AG04450 (cell line): ENCODE results near the gene ACYP2. TPM values are rescaled to one million over a fixed set of nuclear protein-coding genes. Genes with fewer than 3 reads are reported as not detected.

Source experiments
- CTCF ChIA-PET: fragments of 300-600, 350-600 bp; formaldehyde crosslinking; extraction: SDS; loops from one replicate; lab custom pipeline; 2022; ENCODE audit warnings: antibody characterized with exemption, inconsistent platforms; lab: Charles Lee
- POLR2A ChIA-PET: fragments of 350-600 bp; formaldehyde crosslinking; extraction: SDS; loops from one replicate; lab custom pipeline; 2021; ENCODE audit warnings: antibody characterized with exemption, inconsistent platforms; lab: Yijun Ruan, JAX
- DNase-seq: peaks from one replicate; pipeline ENCODE4 v3.0.0-alpha.2; 2011; ENCODE audit warnings: low read depth, low spot score
- H3K27ac ChIP-seq: one replicate; pipeline ENCODE4 v1.5.1; 2012; ENCODE audit warnings: low read depth, low read length, control low read depth
- H3K27me3 ChIP-seq: one replicate; pipeline ENCODE4 v1.6.0; 2012; ENCODE audit warnings: low read length; ENCODE audit not compliant: control insufficient read depth, insufficient read depth
- H3K4me3 ChIP-seq: 2 replicates; pipeline ENCODE4 v1.5.1; 2011; ENCODE audit warnings: mild to moderate bottlenecking, low read depth, low read length, control low read depth
- H3K9me3 ChIP-seq: 2 replicates; pipeline ENCODE4 v1.5.1; 2012; ENCODE audit warnings: low read length; ENCODE audit not compliant: control insufficient read depth, insufficient read depth
- CTCF ChIP-seq: IDR thresholded peaks from 2 replicates; pipeline ENCODE4 v1.5.1; 2011; ENCODE audit warnings: low read depth, low read length, control low read depth, inconsistent platforms
- polyA plus RNA-seq: library from polyadenylated mRNA; depleted of rRNA; stranded (reverse); fragments of >200 nt; gene quantifications from 2 replicates; pipeline ENCODE4 v1.2.3, GENCODE V29; 2011; rRNA removed
- small RNA-seq: library from RNA; depleted of rRNA; stranded (forward); fragments of <200 nt; gene quantifications from one replicate; pipeline ENCODE3, GENCODE V24; 2012; ENCODE audit warnings: low read depth; ENCODE audit not compliant: insufficient read length

Gene ACYP2
- polyA plus RNA-seq, 1 experiment, result 8.1 TPM

DNA sequence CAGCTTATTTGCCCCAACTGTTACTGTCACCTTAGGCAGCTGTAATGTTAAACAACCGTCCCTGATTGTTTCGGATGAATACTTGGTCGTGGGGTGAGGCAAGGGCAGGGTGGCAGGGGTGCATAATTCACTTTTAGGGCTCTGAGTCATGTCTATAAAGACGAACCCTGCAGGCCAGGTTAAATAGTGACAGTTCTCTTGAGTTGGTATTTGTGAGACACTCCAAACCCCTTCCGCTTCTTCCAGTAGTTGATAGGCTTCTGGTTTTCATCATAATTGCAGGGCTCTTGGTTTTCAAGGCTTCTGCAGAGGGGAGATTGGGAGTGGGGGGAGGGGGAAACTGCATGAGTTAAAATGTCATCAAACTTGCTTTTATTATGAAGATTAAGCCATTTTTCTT is 237.8 kb downstream of the ACYP2 start:
- no peak for TF ChIP-seq CTCF
- H3K27me3 ChIP-seq, result no peaks in the 10 kb centered on the region
- no peaks in the 10 kb centered on the region for H3K9me3 ChIP-seq
- ChIA-PET POLR2A (no interaction called here), CTCF (no interaction called here)
- DNase-seq, result no peak
- no peak overlapping the region for H3K27ac ChIP-seq
- H3K4me3 ChIP-seq, result no peak overlapping the region

Small RNA genes lying within 50 kb of the gene (small RNA-seq; reads per million reads assigned to genes)
- not detected for gene RNU7-172P

Other genes with a start within 250 kb of the ACYP2 start
- 48.4 and 52.0 TPM in 2 replicates for gene PSME4, start 144.6 kb upstream of the ACYP2 start, polyA plus RNA-seq
- not detected in 2 replicates for gene TSPYL6, start 140.6 kb downstream of the ACYP2 start, polyA plus RNA-seq